HG03159 (cell line): Measurements from ENCODE around the gene TRIP11.

Experiments
- ATAC-seq: cut with Tn5 transposase; IDR thresholded peaks from one replicate; pipeline ENCODE4 v1.9.1; 2021; ENCODE audit warnings: mild to moderate bottlenecking, moderate library complexity; ENCODE audit not compliant: unreplicated experiment

The TRIP11 gene

DNA sequence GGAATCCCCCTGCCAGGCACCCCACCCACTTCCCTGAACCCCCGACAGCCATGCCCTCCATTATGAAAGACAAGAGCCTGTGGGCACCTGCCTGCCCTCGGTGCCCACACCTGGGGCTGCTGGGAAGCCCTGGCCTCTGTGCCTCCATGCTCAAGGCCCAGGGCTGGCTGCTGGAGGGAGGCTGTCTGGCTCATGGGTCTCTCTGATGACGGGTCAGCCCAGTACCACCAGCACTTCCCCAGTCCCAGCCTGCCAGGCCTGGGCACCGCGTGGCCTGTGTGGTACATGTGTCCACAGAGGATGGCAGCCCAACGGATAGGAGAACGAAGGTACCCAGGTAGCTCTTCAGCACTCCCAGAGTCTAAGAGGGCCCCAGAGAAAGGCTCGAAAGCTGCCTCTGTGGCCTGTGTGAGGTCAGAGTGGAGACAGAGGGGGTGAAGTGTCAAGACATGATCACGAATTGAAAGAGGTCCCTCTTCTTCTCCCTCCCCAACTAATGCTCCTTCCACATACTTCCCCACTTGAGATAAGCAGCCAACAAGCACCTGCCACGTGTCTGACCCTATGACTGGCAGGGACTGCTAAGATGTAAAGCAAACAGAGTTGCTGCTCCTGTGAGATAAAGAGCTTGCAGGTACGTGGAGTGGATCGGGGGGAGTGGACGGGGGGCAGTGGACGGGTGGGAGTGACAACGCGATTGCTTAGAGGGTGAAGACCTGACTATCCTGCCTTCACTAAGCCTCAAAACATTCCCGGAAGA lies 113.5 kb downstream of the TRIP11 start:
- no peak for ATAC-seq

DNA sequence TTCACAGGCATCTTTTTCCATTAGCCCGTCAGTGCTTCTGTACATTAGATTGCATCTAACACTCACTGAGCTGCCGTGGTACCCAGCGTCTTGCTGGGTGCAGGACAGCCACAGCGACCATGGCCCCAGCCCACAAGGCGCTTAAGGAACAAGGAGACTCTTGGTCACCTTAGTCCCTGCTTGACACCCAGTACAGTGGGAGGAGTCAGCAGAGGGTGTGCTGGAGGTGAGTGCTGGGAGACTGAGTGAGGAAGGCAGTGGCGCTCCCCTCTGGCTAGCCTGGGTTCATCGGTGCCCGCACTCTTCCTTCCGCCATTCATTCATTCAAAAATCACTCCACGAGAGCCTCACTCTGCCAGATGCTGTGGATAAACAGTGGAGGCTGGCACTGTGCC lies 114.1 kb downstream of the TRIP11 start:
- ATAC-seq = no peak

DNA sequence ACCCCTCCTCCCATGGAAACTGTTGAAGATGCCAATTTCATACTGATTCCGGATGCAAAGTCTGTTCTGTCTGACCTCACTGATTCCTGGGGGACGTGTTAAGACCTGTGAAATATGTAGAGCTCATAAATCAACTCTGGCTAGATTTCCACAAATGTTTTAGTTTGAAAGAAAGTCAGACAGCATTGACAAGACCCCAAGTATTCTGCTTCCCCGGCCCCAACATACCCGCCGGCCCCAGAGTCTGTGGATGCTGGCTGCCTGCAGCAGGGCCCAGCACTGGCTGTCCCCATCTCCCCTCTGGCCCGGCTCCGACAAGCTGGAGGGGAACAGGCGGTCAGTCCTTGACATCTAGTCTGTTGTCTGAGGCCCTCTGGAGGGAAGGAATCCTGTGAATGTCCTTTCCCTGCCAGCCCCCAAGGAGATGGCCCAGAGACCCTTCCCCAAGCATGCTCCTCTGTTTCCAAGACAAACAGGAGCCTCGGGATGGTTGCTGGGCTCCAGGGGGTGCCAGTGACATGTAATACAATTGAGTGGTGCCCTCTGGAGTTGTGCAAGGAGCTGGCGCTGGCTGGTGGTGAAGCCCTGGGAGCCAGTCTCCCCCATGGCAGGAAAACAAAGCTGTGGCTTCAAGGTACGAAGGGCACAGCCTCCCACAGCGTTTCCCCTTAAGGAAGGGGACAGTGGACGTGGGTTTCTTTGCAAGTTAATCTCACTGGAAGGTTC lies 114.7 kb downstream of the TRIP11 start:
- no peak for ATAC-seq

DNA sequence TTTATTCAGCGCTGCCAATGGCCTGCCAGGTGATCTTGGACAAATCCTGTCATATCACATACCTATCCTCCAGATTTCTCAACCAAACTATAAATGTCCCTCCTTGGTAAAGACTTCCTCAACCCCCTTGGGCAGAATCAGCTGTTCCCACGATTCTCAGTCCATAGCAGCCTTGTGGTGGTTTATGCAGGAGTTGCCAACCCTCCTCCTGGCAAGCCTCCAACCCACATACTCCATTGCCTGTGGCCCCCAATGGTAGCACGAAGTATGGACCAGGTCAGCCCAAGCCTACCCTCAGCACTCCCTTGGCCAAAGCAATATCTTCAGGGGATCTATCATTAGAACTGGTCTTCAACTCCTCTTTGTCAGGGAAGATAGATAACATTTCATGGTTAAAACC lies 119.3 kb downstream of the TRIP11 start:
- ATAC-seq = no peak

DNA sequence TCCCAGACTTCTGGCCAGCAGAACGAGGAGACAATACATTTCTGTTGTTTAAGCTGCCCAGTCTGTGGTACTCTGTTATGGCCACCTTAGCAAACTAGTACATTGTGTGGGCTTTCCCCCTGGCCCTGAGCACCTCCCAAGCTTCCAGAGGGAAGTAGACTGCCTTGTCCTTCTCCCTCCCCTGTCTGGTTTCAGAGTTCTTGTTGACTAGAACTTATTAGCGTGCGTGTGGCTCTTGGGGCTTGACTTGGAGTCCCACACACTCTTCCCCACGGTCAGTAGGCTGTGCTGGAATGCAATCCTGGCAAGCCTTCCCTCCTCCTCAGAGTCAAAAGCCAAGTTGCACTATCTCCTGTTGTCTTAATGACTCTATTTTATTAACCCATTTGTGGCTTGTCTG lies 120.0 kb downstream of the TRIP11 start:
- ATAC-seq = no peak

DNA sequence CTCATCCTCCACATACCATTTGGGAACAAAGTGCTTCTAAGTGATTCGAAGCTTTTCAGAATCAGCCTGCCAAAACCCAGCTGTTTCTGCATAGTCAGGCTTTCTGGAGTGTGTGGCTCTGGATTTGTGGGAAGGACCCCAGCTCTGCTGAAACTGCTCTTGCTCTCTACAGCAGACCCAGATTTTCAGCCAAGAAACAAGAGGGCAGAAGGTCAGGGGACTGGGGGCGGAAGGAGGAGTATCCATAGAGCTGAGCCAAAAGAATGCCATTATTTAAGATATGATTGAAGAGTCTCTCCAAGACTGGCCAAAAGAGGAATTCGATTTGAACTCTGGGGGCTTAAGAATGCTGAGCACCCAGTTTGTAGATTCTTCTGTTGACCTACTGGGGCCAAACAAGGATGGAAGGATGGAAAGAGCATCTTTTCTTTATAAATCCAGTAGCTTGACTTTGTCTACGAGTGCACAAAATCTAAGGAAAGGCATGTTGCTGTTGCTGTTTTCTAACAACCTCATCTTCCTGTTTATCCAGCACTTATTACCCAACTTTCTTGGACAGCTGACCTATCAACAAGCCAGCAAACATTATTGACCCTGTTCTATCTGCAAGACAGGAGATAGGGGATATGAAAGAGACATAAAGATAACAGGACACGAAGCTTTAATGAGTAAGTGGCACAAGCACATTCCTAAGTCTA lies 121.5 kb downstream of the TRIP11 start:
- ATAC-seq = no peak
